Measurements from ENCODE around the gene DNAI1. TPM values are rescaled to one million over a fixed set of nuclear protein-coding genes. Genes with fewer than 3 reads are reported as not detected.
"Not testable (repeated sequence)": the region's sequence is repeated elsewhere in the genome, so short reads cannot be mapped to it uniquely, and the experiment has no call there.

Gene DNAI1
- polyA plus RNA-seq, 1 donor (not counting 4 experiments of a cell fraction or from before 2014, with no cell fraction given), result 0.08 TPM

- H3K4me1 ChIP-seq (ENCODE audit: control insufficient read depth, extremely low read depth, insufficient read depth, low read length), result peaks cover 5% of the 10 kb centered on the region
- H3K36me3 ChIP-seq (ENCODE audit: control insufficient read depth in 2 of 2, extremely low read depth in 1 of 2, insufficient read depth in 2 of 2, low read length in 2 of 2), result no peaks in the 10 kb centered on the region
- no peaks in the 10 kb centered on the region for H3K9me3 ChIP-seq (ENCODE audit: control insufficient read depth, low read depth, low read length)
- no peak overlapping the region for H3K4me3 ChIP-seq (ENCODE audit: control insufficient read depth in 2 of 3, extremely low read depth in 1 of 3, insufficient read depth in 2 of 3, low read depth in 1 of 3, low read length in 3 of 3)
- no peak for FAIRE-seq
- H3K27ac ChIP-seq (ENCODE audit: control insufficient read depth, insufficient read depth, low read length), result no peak overlapping the region
- H3K4me2 ChIP-seq (ENCODE audit: control insufficient read depth, extremely low read depth, insufficient read depth, low read depth, low read length), result no peak overlapping the region
- H3K27me3 ChIP-seq (ENCODE audit: control insufficient read depth, extremely low read depth, insufficient read depth, low read length), result peaks cover 8% of the 10 kb centered on the region
- no peak for TF ChIP-seq EZH2 (IDR thresholded peaks at IDR 0.05; ENCODE audit: low read length)
- no peak for TF ChIP-seq CTCF (optimal IDR thresholded peaks at IDR 0.05 in 1 of 3, IDR thresholded peaks at IDR 0.05 in 1 of 3, conservative IDR thresholded peaks at IDR 0.05 in 1 of 3; ENCODE audit: extremely low read depth in 1 of 3, insufficient read depth in 2 of 3, low read length in 3 of 3)
- H4K20me1 ChIP-seq (ENCODE audit: control insufficient read depth, extremely low read depth, insufficient read depth, low read length), result no peaks in the 10 kb centered on the region
- dilution Hi-C loops (cut with MboI; ENCODE audit: extremely low pct_ligation_motif_present, low sequenced_read_pairs), result no loop called here
- H3K79me2 ChIP-seq (ENCODE audit: control insufficient read depth, insufficient read depth, low read length), result no peaks in the 10 kb centered on the region
- H3K9ac ChIP-seq (ENCODE audit: control insufficient read depth, extremely low read depth, insufficient read depth, low read length), result no peak overlapping the region
- H3K9me1 ChIP-seq (ENCODE audit: control insufficient read depth, extremely low read depth, insufficient read depth, low read length), result no peaks in the 10 kb centered on the region
- no peak overlapping the region for H2AFZ ChIP-seq (ENCODE audit: control insufficient read depth, low read length)
- no peak for DNase-seq (ENCODE audit: low read depth, low spot score)
Observed at GRCh38 chr9:34526026-34526425, 67.4 kb downstream of the DNAI1 start.

- H4K20me1 ChIP-seq (ENCODE audit: control insufficient read depth, extremely low read depth, insufficient read depth, low read length); H3K9ac ChIP-seq (ENCODE audit: control insufficient read depth, extremely low read depth, insufficient read depth, low read length); H3K36me3 ChIP-seq (ENCODE audit: control insufficient read depth in 2 of 2, extremely low read depth in 1 of 2, insufficient read depth in 2 of 2, low read length in 2 of 2); H3K4me2 ChIP-seq (ENCODE audit: control insufficient read depth, extremely low read depth, insufficient read depth, low read depth, low read length); H3K79me2 ChIP-seq (ENCODE audit: control insufficient read depth, insufficient read depth, low read length); dilution Hi-C loops (cut with MboI; ENCODE audit: extremely low pct_ligation_motif_present, low sequenced_read_pairs); H3K27me3 ChIP-seq (ENCODE audit: control insufficient read depth, extremely low read depth, insufficient read depth, low read length); H3K4me3 ChIP-seq (ENCODE audit: control insufficient read depth in 2 of 3, extremely low read depth in 1 of 3, insufficient read depth in 2 of 3, low read depth in 1 of 3, low read length in 3 of 3); H3K4me1 ChIP-seq (ENCODE audit: control insufficient read depth, extremely low read depth, insufficient read depth, low read length); H3K9me3 ChIP-seq (ENCODE audit: control insufficient read depth, low read depth, low read length); H2AFZ ChIP-seq (ENCODE audit: control insufficient read depth, low read length); DNase-seq (ENCODE audit: low read depth, low spot score); H3K27ac ChIP-seq (ENCODE audit: control insufficient read depth, insufficient read depth, low read length); H3K9me1 ChIP-seq (ENCODE audit: control insufficient read depth, extremely low read depth, insufficient read depth, low read length); FAIRE-seq: not testable (repeated sequence)
Observed at GRCh38 chr9:34532041-34532440, 73.4 kb downstream of the DNAI1 start.

GRCh38 chr9:34536685-34537084 lies 78.1 kb downstream of the DNAI1 start:
- no peak for FAIRE-seq
- Histone ChIP-seq H3K27me3 (ENCODE audit: control insufficient read depth, extremely low read depth, insufficient read depth, low read length) (peaks cover 6% of the 10 kb centered on the region), H3K27ac (ENCODE audit: control insufficient read depth, insufficient read depth, low read length) (no peak overlapping the region), H3K4me2 (ENCODE audit: control insufficient read depth, extremely low read depth, insufficient read depth, low read depth, low read length) (no peak overlapping the region), H3K4me3 (ENCODE audit: control insufficient read depth in 2 of 3, extremely low read depth in 1 of 3, insufficient read depth in 2 of 3, low read depth in 1 of 3, low read length in 3 of 3) (no peak overlapping the region), H3K79me2 (ENCODE audit: control insufficient read depth, insufficient read depth, low read length) (no peaks in the 10 kb centered on the region), H3K9me1 (ENCODE audit: control insufficient read depth, extremely low read depth, insufficient read depth, low read length) (no peaks in the 10 kb centered on the region), H4K20me1 (ENCODE audit: control insufficient read depth, extremely low read depth, insufficient read depth, low read length) (no peaks in the 10 kb centered on the region), H3K4me1 (ENCODE audit: control insufficient read depth, extremely low read depth, insufficient read depth, low read length) (peaks cover 8% of the 10 kb centered on the region), H3K36me3 (ENCODE audit: control insufficient read depth in 2 of 2, extremely low read depth in 1 of 2, insufficient read depth in 2 of 2, low read length in 2 of 2) (no peaks in the 10 kb centered on the region), H3K9me3 (ENCODE audit: control insufficient read depth, low read depth, low read length) (no peaks in the 10 kb centered on the region), H3K9ac (ENCODE audit: control insufficient read depth, extremely low read depth, insufficient read depth, low read length) (no peak overlapping the region), H2AFZ (ENCODE audit: control insufficient read depth, low read length) (no peak overlapping the region)
- DNase-seq (ENCODE audit: low read depth, low spot score), result no peak
- dilution Hi-C loops (cut with MboI; ENCODE audit: extremely low pct_ligation_motif_present, low sequenced_read_pairs), result no loop called here
- TF ChIP-seq CTCF (optimal IDR thresholded peaks at IDR 0.05 in 1 of 3, IDR thresholded peaks at IDR 0.05 in 1 of 3, conservative IDR thresholded peaks at IDR 0.05 in 1 of 3; ENCODE audit: extremely low read depth in 1 of 3, insufficient read depth in 2 of 3, low read length in 3 of 3) (no peak), EZH2 (IDR thresholded peaks at IDR 0.05; ENCODE audit: low read length) (no peak)
